ENCODE measurements around the gene OR4D5.

OR4D5 gene

GRCh38 chr11:123977731-123978347, 38.4 kb downstream of the OR4D5 start, which contains the start of gene OR10S1:
TSS of gene OR10S1 (minus strand) at chr11:123977781. CDS start at chr11:123977664, 117 bp downstream.
- TF ChIP-seq GATA3 (IDR thresholded peaks at IDR 0.05; ENCODE audit: low read depth, low read length): no peak

- TF ChIP-seq GATA3 (IDR thresholded peaks at IDR 0.05; ENCODE audit: low read depth, low read length) (no peak), GATA2 (IDR thresholded peaks at IDR 0.05; ENCODE audit: low read depth, low read length) (no peak)
Observed at GRCh38 chr11:123979311-123979710, 39.9 kb downstream of the OR4D5 start.
